Activated naive CD4-positive, alpha-beta T cell treated with anti-CD3 and anti-CD28 coated beads, Interleukin-2, amount 10 ng/mL, durations not matched to agents 5 hours and 36 hours (primary cell): ENCODE measurements around the gene CLSTN2. TPM values are rescaled to one million over a fixed set of nuclear protein-coding genes. Genes with fewer than 3 reads are reported as not detected.

Source experiments
- total RNA-seq, 2 experiments: library from RNA; stranded (reverse); gene quantifications; one replicate each; pipeline ENCODE4 v1.2.3, GENCODE V29; 2021

The CLSTN2 gene
- total RNA-seq, result not detected

GRCh38 chr3:139935016-139935865, at the start of gene CLSTN2:
Gene CLSTN2 (plus strand): TSS chr3:139935185.

